Muscle of arm (tissue), 12 donors: ENCODE data around the gene SLC22A12. TPM values are rescaled to one million over a fixed set of nuclear protein-coding genes. Genes with fewer than 3 reads are reported as not detected.
"Not testable (repeated sequence)": the region's sequence is repeated elsewhere in the genome, so short reads cannot be mapped to it uniquely, and the experiment has no call there.

ENCODE experiments used
- DNase-seq: peaks from one replicate; pipeline ENCODE4 v3.0.0-alpha.2; 2013
- polyA plus RNA-seq, 12 donors: library from polyadenylated mRNA; unstranded; fragments of 120-200 nt; gene quantifications; one replicate each; pipeline ENCODE4 v1.2.1, GENCODE V29; 2013; ENCODE audit not compliant: insufficient read length in 12 of 12

SLC22A12 gene
- polyA plus RNA-seq, 12 donors, result not detected

- DNase-seq, result no peak
Observed at GRCh38 chr11:64585150-64585549, 5.9 kb upstream of the SLC22A12 start.

DNA sequence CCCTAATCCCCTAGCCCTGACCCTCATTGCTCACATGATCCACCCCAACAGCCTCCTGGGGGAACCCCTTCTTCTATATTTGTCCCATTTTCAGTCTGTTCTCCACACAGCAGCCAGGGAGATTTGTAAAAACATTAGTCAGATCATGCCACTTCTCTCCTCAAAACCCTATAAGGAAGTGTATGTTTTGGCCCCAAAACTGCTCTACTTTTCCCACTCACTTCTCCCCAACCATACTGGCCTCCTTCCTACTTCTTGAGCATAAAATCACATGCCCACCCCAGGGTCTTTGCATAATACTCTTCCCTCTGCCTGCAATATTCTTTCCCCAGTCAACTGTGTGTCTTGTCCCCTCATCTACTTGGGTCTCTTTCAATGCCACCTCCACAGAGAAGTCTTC, 4.7 kb upstream of the SLC22A12 start:
- DNase-seq, result no peak

DNA sequence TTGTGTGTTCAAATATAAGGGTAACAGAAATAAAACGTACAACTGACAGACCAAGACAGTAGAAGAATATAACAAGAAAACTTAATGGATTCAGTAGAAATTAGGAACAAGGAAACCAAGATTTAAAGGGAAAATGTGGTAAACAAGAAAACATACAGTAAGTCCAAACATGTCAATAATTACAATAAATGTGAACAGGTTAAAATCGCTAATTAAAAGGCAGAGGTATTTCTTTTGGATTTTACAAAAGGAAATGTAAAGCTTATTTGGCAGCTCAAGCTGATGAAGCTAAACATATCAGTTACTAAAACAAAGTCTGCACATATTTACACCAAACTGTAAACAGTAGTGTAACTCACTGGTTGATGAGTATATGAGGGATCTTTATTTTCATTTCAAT, 2.3 kb upstream of the SLC22A12 start:
- DNase-seq, result no peak

GRCh38 chr11:64591257-64592233, 525 bp downstream of the SLC22A12 start:
- no peak for DNase-seq

- DNase-seq, result no peak
Observed at GRCh38 chr11:64592234-64592615, 1.2 kb downstream of the SLC22A12 start.

DNA sequence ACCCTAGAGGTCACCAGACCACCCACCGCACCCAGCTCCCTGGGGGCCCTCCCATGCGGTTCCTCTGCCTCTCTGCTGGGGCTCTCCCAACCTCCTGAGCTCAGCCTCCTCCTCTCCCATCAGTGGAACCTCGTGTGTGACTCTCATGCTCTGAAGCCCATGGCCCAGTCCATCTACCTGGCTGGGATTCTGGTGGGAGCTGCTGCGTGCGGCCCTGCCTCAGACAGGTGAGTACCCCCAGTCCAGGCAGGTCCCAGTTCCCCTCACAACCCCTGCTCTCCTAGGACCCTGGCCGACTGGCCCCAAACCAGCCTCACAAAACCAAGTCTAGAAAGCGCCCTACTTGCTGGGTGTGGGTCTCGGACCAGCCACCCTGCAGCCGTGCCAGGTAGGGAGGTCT, 1.6 kb downstream of the SLC22A12 start:
- no peak for DNase-seq

- DNase-seq, result no peak
Observed at GRCh38 chr11:64593156-64594105, 2.4 kb downstream of the SLC22A12 start.

GRCh38 chr11:64594159-64594939, 3.3 kb downstream of the SLC22A12 start:
- DNase-seq, result no peak

- DNase-seq, result not testable (repeated sequence)
Observed at GRCh38 chr11:64595922-64596321, 4.9 kb downstream of the SLC22A12 start.

DNA sequence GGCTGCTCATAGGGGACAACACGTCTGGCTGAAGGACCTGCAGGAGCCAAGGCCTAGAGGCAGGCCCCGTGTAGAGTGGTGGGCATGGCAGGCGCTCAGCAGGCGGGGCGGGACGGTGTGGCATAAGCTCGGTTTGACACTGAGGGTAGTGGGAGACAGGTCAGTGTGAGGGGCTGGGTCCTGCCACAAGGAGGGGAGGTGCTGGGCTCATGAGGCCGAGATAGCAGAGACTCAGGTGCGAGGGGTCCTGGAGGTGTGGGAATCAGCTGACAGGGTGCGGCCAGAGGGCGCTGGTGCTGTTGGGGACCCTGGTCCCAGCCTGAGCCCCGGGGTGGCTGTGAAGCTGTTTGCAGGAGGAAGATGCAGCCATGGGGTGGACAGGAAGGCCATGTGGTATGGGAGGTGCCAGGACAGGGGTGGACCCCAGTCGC, 6.7 kb downstream of the SLC22A12 start:
- DNase-seq, result no peak

GRCh38 chr11:64598106-64598796, 7.2 kb downstream of the SLC22A12 start:
- no peak for DNase-seq

- DNase-seq, result no peak
Observed at GRCh38 chr11:64598797-64599697, 8.0 kb downstream of the SLC22A12 start.

- DNase-seq, result no peak
Observed at GRCh38 chr11:64599698-64600211, 8.7 kb downstream of the SLC22A12 start.

DNA sequence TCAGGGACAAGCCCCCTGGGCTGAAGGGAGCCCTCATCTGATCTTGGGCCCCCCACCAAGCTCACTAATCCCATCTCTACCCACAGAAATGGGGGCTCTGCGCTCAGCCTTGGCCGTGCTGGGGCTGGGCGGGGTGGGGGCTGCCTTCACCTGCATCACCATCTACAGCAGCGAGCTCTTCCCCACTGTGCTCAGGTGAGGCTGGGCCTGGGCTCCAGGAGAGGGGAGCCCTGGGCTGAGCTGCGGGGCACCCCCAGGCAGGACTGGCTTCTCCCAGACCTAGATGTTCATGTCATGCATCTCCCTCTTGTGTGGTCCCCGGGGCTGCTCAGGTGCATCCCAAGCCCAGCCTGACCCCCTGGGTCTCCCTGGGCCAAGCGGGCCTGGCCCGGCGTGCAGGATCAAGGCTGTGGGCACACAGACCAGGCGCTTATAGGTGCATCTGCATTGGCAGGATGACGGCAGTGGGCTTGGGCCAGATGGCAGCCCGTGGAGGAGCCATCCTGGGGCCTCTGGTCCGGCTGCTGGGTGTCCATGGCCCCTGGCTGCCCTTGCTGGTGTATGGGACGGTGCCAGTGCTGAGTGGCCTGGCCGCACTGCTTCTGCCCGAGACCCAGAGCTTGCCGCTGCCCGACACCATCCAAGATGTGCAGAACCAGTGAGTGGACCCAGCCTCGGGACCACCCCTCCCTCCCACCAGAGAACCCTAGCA, 9.4 kb downstream of the SLC22A12 start:
- DNase-seq, result no peak

DNA sequence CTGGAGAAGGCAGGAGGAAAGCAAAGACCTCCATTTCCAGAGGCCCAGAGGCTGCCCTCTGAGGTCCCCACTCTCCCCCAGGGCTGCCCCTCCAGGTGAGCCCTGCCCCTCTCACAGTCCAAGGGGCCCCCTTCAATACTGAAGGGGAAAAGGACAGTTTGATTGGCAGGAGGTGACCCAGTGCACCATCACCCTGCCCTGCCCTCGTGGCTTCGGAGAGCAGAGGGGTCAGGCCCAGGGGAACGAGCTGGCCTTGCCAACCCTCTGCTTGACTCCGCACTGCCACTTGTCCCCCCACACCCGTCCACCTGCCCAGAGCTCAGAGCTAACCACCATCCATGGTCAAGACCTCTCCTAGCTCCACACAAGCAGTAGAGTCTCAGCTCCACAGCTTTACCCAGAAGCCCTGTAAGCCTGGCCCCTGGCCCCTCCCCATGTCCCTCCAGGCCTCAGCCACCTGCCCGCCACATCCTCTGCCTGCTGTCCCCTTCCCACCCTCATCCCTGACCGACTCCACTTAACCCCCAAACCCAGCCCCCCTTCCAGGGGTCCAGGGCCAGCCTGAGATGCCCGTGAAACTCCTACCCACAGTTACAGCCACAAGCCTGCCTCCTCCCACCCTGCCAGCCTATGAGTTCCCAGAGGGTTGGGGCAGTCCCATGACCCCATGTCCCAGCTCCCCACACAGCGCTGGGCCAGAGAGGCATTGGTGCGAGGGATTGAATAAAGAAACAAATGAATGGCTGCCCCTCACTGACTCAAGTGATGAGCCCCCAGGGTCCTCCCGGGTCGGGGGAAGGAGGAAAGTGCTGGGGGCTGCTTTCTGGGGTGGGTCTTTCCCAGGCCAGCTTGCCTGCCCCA, 10.8 kb downstream of the SLC22A12 start:
- DNase-seq, result no peak

- DNase-seq, result no peak
Observed at GRCh38 chr11:64602466-64603070, 11.5 kb downstream of the SLC22A12 start.

GRCh38 chr11:64603411-64604110, 12.5 kb downstream of the SLC22A12 start:
- no peak for DNase-seq
